SHP77 treated with DMSO at 0.1 percent for 48 hours (cell line): ENCODE data around the gene SEC22A.

Experiments used
- DNase-seq: peaks from one replicate; lab custom pipeline; 2025; lab: John Stamatoyannopoulos, UW

The SEC22A gene

DNA sequence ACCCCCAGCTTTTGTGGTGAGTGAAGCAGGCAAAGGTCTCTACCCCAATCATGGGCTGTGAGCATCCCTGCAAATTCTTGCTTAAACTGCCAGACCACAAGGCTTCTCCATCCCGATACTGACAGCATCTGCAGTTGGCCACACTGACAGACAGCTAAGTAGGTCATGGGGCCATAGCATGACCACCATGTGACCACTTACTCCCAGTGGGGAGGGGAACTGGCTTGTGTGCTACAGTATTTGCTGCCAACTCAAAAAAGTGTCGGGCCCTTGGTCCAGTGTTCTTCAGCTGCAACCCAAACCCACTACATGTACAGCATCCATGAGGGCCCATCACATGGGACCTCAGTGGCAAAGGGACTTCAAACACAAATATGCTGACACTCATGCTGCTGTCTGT lies 103.4 kb downstream of the SEC22A start:
- no peak for DNase-seq

- no peak for DNase-seq
Observed at GRCh38 chr3:123307064-123307463, 105.3 kb downstream of the SEC22A start.

- DNase-seq: no peak
Observed at GRCh38 chr3:123310186-123310585, 108.4 kb downstream of the SEC22A start.

DNA sequence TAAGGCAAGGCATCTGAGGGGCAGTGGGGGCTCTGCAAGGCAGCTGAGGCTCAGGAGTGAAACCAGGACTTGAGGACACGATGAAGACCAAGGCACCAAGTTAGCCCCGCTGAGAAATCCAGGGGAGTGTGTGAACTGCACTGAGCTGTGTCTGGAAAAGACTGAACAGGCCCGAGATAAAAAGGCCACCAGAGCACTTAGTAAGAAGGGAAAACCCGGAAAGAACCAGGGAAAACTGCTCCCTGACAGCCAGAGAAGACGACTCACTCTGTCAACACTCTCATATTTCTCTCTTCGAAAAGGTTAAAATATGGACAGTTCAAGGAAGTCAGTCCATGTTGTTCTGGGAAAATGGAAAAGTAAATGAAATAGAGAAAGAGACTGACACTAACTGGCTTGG lies 109.0 kb downstream of the SEC22A start:
- no peak for DNase-seq

GRCh38 chr3:123311201-123311600 lies 109.5 kb downstream of the SEC22A start:
- DNase-seq: no peak

- DNase-seq: no peak
Observed at GRCh38 chr3:123312331-123313265, 110.9 kb downstream of the SEC22A start.

DNA sequence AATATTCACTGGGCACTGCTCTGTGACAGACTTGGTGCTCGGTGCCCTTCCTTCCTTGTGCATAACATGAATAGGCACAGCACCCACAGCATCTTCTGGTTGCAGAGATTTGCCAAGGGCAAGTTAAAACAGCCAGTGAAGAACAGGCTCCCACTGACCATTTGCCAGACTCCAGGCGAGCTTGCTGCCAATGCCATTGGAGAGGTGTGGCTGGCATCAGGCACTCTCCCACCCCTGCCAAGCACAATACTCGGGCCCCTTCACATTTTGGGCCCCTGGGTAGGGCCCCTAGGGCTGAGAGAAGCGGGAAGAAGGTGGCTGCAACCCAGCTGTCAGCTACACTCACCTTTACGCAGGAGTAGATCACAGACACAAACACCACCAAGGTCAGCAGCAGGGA lies 112.1 kb downstream of the SEC22A start:
- no peak for DNase-seq

DNA sequence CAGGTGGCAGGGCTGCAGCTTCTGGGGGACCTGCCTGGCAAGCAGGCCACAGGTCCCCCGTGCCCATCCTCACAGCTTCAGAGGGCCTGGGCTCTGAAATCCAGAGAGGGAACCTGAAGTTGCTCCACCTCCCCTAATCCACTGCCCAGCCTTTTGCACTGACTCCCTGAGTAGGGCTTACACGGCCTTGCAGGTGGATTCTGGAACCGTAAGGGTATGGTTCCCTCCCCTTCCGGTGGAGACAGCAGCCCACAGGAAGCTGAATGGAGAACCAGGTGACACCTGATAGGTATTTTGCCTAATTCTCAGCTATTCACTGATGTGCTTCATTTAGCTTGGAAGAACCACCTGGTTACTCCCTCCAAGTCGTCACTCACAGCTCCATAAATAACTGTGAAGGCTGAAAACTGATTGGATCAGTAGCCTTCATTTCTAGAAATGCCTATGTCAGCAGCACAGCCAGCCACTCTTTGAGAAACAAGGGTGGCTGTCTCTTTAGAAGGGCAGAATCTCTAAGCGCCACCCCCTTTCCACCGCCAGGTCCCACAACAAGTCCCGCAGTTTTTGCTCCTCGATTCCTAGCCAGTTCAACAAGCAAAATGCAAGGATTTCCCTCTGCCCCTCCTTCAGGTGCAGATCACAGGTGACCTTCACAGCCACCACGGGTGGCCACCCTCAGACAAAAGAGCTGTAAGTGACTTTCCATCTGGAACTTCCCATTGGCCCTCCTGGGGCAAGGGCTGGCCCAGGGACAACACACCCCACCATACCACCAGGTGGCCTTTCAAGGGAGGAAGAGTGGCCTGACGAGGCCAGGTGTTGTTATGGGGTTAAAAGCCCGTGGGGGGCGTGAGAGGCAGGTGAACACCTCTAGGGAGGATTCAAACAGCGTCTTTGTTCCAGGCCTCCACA lies 112.9 kb downstream of the SEC22A start:
- no peak for DNase-seq

DNA sequence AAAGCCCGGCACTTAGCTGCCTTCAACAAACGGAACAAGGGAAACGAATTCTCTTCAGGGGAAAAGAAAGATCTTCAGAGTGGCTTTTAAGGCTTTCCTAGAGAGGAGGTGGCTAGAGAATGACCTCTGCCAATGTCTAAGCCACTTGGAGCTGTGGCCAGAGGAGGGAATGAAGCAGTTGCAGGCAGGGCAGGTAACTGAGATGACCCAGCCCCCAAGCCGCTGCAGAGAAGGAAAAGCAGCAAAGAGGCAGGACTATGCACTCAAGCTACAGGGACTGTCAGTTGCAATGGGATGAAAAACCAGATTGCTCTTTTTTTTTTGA lies 113.5 kb downstream of the SEC22A start:
- DNase-seq: no peak

- no peak for DNase-seq
Observed at GRCh38 chr3:123317716-123318115, 116.0 kb downstream of the SEC22A start.

DNA sequence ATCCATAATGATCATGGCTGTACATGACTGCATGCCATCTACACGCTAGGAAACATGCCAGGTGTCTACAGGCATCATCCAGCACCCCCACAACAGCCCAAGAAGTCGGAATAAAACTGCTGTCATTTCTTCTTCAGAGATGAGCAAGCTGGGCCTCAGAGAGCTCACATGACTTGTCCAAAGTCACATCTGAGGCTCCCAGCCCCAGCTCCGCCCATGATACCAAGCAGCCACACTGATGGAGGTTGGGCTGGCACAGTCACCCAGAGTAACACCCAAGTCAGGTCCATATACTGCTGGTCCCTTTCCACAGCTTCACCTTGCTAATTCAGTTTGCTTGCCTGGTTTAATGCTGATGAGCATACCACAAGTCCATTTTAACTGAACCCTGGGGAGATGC lies 116.6 kb downstream of the SEC22A start:
- no peak for DNase-seq

- DNase-seq: no peak
Observed at GRCh38 chr3:123319760-123320159, 118.0 kb downstream of the SEC22A start.

DNA sequence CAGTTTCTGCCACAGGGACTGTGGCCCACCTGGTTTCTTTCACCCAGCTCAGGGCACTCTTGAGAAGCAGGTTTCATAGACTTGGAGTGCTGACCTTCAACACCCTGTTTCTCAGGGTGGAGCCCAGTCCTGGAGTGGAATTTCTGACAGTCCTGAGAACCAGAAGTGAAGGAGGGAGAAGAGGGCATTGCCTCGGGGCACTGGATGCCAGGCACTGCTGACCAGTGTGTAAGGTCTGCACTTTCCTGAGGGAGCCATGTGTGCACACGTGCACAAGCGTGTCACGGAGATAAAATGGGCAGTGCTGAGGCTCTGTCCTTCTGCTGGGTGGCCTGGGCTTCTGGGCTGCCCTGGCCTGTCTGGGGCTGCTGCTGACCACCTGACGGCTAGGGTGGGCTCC lies 118.5 kb downstream of the SEC22A start:
- DNase-seq: no peak

- DNase-seq: no peak
Observed at GRCh38 chr3:123321806-123322205, 120.1 kb downstream of the SEC22A start.

DNA sequence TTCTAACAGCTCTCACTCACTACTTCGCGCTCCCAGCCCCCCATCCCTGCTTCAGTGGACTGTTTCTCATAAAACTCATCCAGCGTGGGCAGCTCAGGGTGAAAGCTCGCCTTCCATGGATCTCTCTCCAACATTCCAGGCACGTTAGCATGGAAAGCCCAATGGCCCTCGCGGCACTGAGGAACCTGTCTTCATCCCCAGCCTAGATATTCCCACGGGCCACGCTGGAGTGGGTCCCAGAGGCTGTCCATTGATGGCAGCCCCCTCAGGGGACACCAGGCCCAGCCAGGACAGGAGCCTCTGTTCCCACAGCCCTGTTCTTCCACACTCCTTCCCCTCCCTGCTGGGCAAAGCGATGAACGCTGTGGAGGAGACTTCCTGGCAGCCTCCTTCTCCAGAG lies 121.1 kb downstream of the SEC22A start:
- no peak for DNase-seq
